HEK293T (cell line): Measurements from ENCODE around the gene CDK7.

Experiments used
- CTCF ChIA-PET: fragments of 350-600 bp; formaldehyde crosslinking; extraction: SDS; loops from one replicate; lab custom pipeline; 2021; ENCODE audit warnings: antibody characterized with exemption, inconsistent platforms; lab: Yijun Ruan, JAX
- POLR2A ChIA-PET: fragments of 350-600 bp; formaldehyde crosslinking; extraction: SDS; loops from one replicate; lab custom pipeline; 2020; ENCODE audit warnings: antibody characterized with exemption, inconsistent platforms; lab: Yijun Ruan, JAX
- DNase-seq: peaks from one replicate; pipeline ENCODE4 v3.0.0; 2012; ENCODE audit warnings: mixed read lengths; ENCODE audit errors: extremely low spot score
- ARNT ChIP-seq: fragments of 450-650 bp; IDR thresholded peaks from 2 replicates; pipeline ENCODE4 v1.6.1; 2017; ENCODE audit warnings: mild to moderate bottlenecking
- BHLHE40 ChIP-seq: fragments of 450-650 bp; IDR thresholded peaks from 2 replicates; pipeline ENCODE4 v1.6.1; 2016; ENCODE audit warnings: mild to moderate bottlenecking, moderate library complexity, borderline replicate concordance
- CTBP1 ChIP-seq: fragments of 450-650 bp; IDR thresholded peaks from 2 replicates; pipeline ENCODE4 v1.6.1; 2016; ENCODE audit warnings: borderline replicate concordance
- ELF4 ChIP-seq: fragments of 450-650 bp; IDR thresholded peaks from 2 replicates; pipeline ENCODE4 v1.6.1; 2017; ENCODE audit warnings: antibody characterized with exemption
- FOXA1 ChIP-seq: fragments of 450-650 bp; IDR thresholded peaks from 2 replicates; pipeline ENCODE4 v1.6.1; 2016; ENCODE audit warnings: mild to moderate bottlenecking
- FOXK2 ChIP-seq: fragments of 450-650 bp; IDR thresholded peaks from 2 replicates; pipeline ENCODE4 v1.6.1; 2016; ENCODE audit warnings: mild to moderate bottlenecking
- FOXM1 ChIP-seq: fragments of 450-650 bp; IDR thresholded peaks from 2 replicates; pipeline ENCODE4 v1.6.1; 2017; ENCODE audit warnings: mild to moderate bottlenecking, borderline replicate concordance
- HDGF ChIP-seq: fragments of 450-650 bp; IDR thresholded peaks from 2 replicates; pipeline ENCODE4 v1.6.1; 2017; ENCODE audit warnings: antibody characterized with exemption, borderline replicate concordance
- L3MBTL2 ChIP-seq: fragments of 450-650 bp; conservative IDR thresholded peaks from 2 replicates; pipeline ENCODE4 v1.6.1; 2016; ENCODE audit warnings: mild to moderate bottlenecking
- LEF1 ChIP-seq: fragments of 450-650 bp; IDR thresholded peaks from 2 replicates; pipeline ENCODE4 v1.6.1; 2017; ENCODE audit warnings: mild to moderate bottlenecking, borderline replicate concordance
- NFRKB ChIP-seq: fragments of 450-650 bp; IDR thresholded peaks from 2 replicates; pipeline ENCODE4 v1.6.1; 2016; ENCODE audit warnings: mild to moderate bottlenecking, moderate library complexity
- PKNOX1 ChIP-seq: fragments of 450-650 bp; IDR thresholded peaks from 2 replicates; pipeline ENCODE4 v1.6.1; 2016
- SP1 ChIP-seq: fragments of 450-650 bp; IDR thresholded peaks from 2 replicates; pipeline ENCODE4 v1.6.1; 2017
- SUZ12 ChIP-seq: fragments of 450-650 bp; IDR thresholded peaks from 2 replicates; pipeline ENCODE4 v1.6.1; 2016; ENCODE audit warnings: mild to moderate bottlenecking
- TARDBP ChIP-seq: fragments of 450-650 bp; IDR thresholded peaks from 2 replicates; pipeline ENCODE4 v1.6.1; 2016
- ZNF384 ChIP-seq: fragments of 450-650 bp; IDR thresholded peaks from 2 replicates; pipeline ENCODE4 v1.6.1; 2016

CDK7 gene

GRCh38 chr5:69281114-69281513 lies 46.4 kb downstream of the CDK7 start:
- TF ChIP-seq CTBP1 (no peak), PKNOX1 (no peak), HDGF (no peak), BHLHE40 (no peak), TARDBP (no peak), SP1 (no peak), L3MBTL2 (no peak), FOXK2 (no peak), LEF1 (no peak), ARNT (no peak), SUZ12 (no peak), ZNF384 (no peak), FOXM1 (no peak), ELF4 (no peak), NFRKB (no peak), FOXA1 (no peak)
- POLR2A ChIA-PET: interaction anchor here (0.7 kb wide), 1 partner anchor 56 kb away, joined by 3 read pairs; no protein-coding TSS in a partner anchor
- CTCF ChIA-PET: interaction anchor here (0.6 kb wide), 1 partner anchor 15 kb away, joined by 3 read pairs; no protein-coding TSS in a partner anchor

GRCh38 chr5:69284203-69284602 lies 49.5 kb downstream of the CDK7 start:
- DNase-seq: no peak
- POLR2A ChIA-PET: no interaction called here
- TF ChIP-seq LEF1: no peak
- TF ChIP-seq FOXM1: no peak
- no peak for TF ChIP-seq FOXA1
- TF ChIP-seq PKNOX1: no peak
- no peak for TF ChIP-seq ELF4
- TF ChIP-seq L3MBTL2: no peak
- no peak for TF ChIP-seq ARNT
- CTCF ChIA-PET: no interaction called here

More at GRCh38 chr5:69281114-69281513, 46.4 kb downstream of the CDK7 start:
- DNase-seq: no peak

GRCh38 chr5:69285448-69286116 lies 50.9 kb downstream of the CDK7 start:
- POLR2A ChIA-PET: no interaction called here
- no peak for TF ChIP-seq CTBP1
- TF ChIP-seq FOXM1: no peak
- TF ChIP-seq PKNOX1: 0 out of 2 replicates have a peak, but pooled peaks have one; percentile 16
- TF ChIP-seq SP1: no peak
- DNase-seq: peak; percentile 12
- CTCF ChIA-PET: no interaction called here

GRCh38 chr5:69288069-69288468 lies 53.4 kb downstream of the CDK7 start:
- ChIA-PET CTCF (no interaction called here), POLR2A (no interaction called here)
- no peak for DNase-seq
- no peak for TF ChIP-seq BHLHE40
- TF ChIP-seq ZNF384: no peak
- TF ChIP-seq TARDBP: no peak
- no peak for TF ChIP-seq NFRKB
- no peak for TF ChIP-seq FOXM1
- TF ChIP-seq L3MBTL2: no peak
- TF ChIP-seq FOXA1: no peak
- no peak for TF ChIP-seq ELF4
- TF ChIP-seq SP1: no peak
- no peak for TF ChIP-seq PKNOX1

- TF ChIP-seq ZNF384: no peak
- no peak for DNase-seq
- POLR2A ChIA-PET: no interaction called here
- CTCF ChIA-PET: no interaction called here
Observed at GRCh38 chr5:69288688-69289087, 54.0 kb downstream of the CDK7 start.

GRCh38 chr5:69292306-69292705 lies 57.6 kb downstream of the CDK7 start:
- POLR2A ChIA-PET: no interaction called here
- no peak for TF ChIP-seq LEF1
- CTCF ChIA-PET: no interaction called here
- DNase-seq: no peak

- CTCF ChIA-PET: no interaction called here
- POLR2A ChIA-PET: no interaction called here
- TF ChIP-seq HDGF (no peak), FOXA1 (no peak), ARNT (no peak), ELF4 (no peak), BHLHE40 (no peak), FOXM1 (no peak), SUZ12 (no peak), NFRKB (no peak), PKNOX1 (no peak), FOXK2 (no peak), SP1 (no peak), CTBP1 (no peak)
- no peak for DNase-seq
Observed at GRCh38 chr5:69293882-69294281, 59.2 kb downstream of the CDK7 start.
